HG03520 (cell line): ENCODE results near the gene PLAC1.
A peak's percentile ranks its signal among the peaks of the same experiment; 100 is the strongest.

ENCODE experiments used
- ATAC-seq: cut with Tn5 transposase; IDR thresholded peaks from one replicate; pipeline ENCODE4 v1.9.1; 2021; ENCODE audit warnings: mild to moderate bottlenecking, moderate library complexity; ENCODE audit not compliant: unreplicated experiment

PLAC1 gene

DNA sequence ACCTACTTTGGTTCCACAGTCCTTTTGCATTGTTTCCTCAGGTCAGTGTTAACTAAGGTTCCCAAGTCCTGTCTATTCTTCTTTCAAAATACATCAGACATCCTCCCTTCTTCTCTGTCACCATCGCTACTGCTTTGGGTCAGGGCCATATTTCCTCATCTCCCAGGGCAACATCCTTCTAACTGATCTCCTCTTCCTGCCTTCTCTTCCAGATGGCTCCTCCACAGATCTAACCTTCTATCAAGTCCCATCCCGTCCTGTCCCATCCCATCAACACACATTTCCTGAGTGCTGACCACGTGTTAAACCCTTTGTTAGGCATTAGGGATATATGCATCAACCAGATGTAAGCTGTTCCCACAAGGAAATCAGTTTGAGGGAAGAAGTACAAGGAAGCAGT is 25.9 kb downstream of the PLAC1 start:
- ATAC-seq: no peak

- ATAC-seq: no peak
These were observed 26.6 kb downstream of the PLAC1 start for GRCh38 chrX:134631426-134632346.

GRCh38 chrX:134628663-134629062 is 29.6 kb downstream of the PLAC1 start:
- no peak for ATAC-seq

DNA sequence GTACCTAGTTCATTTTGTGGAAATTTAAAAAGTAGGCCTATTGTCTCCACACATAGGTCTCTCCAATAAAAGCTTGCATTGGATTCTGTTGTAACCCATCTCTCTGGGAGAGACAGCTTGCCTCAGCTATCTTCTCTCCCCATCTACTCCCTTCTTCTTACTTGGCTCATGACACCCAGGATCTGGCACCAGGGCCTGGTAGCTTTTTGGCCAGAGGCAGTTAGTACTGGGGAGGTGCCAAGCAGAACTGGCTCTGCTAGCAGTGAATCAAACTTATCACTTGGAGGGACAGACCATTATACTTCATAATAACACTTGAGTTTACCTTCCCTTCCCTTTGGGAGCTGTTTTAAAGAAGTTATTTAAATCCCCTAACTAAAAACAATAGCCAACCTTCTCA is 31.8 kb downstream of the PLAC1 start:
- no peak for ATAC-seq

- ATAC-seq: no peak
These were observed 33.0 kb downstream of the PLAC1 start for GRCh38 chrX:134625315-134625718.

GRCh38 chrX:134624046-134624430 is 34.2 kb downstream of the PLAC1 start:
- ATAC-seq: no peak

DNA sequence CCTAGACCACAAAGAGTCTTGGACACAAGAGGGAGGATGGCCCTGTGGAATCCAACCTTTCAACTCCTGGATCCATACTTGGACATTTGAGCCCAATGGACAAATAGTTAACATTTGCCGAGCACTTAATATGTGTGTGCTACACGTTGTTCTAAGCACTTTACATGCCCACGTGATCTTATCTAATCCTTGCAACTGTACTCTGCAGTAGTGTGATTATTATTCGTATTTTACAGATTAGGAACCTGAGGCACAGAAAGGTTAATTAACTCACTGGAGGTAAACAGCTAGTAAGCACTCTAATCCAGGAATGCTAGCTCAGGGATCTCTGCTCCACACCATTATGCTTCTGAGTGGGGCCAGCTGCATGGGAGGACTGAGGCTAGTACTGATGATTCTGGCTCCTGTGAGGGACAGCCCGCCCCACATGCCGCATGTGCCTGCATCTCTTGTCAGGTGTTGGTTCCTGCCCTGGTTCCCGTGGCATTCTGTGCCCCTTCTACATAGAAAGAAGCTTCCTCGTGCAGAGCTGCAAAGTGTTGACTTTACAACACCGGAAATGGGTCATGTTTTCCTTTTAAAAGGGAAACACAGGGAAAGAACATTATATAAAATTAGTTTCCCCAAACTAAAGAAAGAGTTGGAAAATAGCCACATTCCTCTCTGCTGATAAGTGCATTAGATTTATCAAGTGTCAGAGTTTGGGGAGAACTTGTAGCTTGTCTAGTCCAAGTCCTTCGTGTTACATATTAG is 34.8 kb downstream of the PLAC1 start:
- no peak for ATAC-seq

DNA sequence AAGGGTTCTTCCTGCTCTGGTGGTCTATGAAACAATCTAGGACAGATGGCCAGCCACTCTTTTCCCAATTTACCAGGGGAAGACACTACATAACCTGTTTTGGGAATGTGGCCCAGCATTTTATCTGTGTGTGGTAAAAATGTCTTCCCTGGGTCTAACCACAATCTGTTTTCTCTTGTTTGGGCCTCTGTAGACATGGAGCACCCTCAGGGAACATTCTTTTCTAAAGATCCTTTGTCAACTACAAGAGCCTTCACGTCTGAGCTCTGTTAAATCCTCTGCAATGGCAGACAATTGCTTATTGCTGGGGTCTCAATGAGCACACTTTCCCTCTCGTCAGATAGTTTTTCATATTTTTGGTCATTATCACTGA is 35.5 kb downstream of the PLAC1 start:
- ATAC-seq: no peak

GRCh38 chrX:134622056-134622812 is 36.0 kb downstream of the PLAC1 start:
- ATAC-seq: peak; percentile 89

DNA sequence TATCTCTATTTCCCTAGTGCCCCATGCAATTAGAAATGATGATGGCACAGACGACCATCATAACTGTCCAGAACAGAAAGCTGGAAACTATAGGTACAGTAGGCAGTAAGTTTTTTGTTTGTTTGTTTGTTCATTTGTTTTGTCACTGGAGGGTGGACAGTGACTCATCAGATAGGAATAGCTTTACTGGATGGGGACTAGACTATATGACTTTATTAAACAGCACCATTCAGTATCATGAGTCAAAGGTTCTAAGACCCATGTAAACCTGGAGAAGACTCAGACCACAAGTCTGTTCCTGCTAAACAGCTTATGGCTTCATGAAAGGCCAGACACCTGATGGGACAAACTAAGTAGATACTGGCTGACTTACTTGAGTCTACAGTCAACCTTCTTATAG is 38.4 kb downstream of the PLAC1 start:
- ATAC-seq: no peak

- ATAC-seq: no peak
These were observed 44.9 kb downstream of the PLAC1 start for GRCh38 chrX:134613396-134613795.

DNA sequence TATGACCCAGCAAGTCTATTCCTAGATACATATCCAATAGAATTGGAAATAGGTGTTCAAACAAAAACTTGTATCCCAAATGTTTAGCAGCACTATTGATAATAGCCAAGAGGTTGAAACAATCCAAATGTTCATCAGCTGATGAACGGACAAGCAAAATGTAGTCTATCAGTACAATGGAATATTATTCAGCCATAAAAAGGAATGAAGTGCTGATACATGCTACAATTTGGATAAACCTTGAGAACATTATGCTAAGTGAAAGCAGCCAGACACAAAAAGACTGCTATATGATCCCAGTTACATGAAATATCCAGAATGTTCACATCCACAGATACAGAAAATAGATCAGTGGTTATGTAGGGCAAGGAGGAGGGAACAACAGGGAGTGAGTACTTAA is 50.1 kb downstream of the PLAC1 start:
- ATAC-seq: no peak

GRCh38 chrX:134607523-134607922 is 50.7 kb downstream of the PLAC1 start:
- ATAC-seq: no peak

- no peak for ATAC-seq
These were observed 53.5 kb downstream of the PLAC1 start for GRCh38 chrX:134604701-134605311.

- ATAC-seq: no peak
These were observed 54.2 kb downstream of the PLAC1 start for GRCh38 chrX:134603806-134604700.

DNA sequence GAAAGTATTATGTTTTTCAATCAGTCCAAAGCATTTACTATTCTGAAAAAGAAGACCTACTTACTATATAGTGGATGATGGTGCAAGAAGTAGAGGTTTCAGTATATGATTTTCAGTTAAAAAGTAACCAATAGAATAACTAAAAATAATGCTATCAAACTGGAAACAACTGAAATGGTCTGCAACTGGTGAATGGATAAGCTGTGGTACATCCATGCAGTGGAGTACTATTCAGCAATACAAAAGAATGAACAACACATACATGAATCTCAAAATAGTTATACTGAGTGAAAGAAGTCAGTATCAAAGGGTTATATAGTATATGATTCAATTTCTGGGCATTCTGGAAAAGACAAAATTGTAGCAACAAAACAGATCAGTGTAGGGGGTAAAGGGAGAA is 55.9 kb downstream of the PLAC1 start:
- ATAC-seq: no peak

DNA sequence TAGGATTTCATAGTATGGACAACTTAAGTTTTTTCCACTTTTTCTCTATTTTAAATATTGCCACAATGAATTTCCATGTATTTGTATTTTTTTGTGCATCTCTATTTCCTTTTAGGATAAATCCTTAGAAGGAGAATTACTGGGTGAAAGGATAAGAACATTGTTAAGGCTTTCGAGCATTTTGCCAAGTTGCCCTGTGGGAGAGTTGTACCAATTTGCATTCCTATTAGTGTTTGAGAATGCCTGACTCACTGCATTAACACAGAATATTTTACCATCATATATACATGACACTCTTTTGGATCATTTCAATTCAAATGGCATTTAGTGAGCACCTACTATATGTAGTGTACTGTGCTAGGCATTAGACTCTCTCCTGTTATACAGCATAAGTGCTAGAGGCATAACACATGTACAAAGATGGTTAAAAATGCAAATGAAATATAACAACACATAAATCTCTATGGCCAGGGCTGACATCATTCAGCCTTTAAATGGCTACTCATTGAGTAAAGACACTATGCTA is 57.0 kb downstream of the PLAC1 start:
- ATAC-seq: no peak

- ATAC-seq: no peak
These were observed 57.6 kb downstream of the PLAC1 start for GRCh38 chrX:134600714-134601113.

GRCh38 chrX:134599184-134599914 is 58.9 kb downstream of the PLAC1 start:
- ATAC-seq: no peak
